ENCODE results near the gene STRN4. TPM values are rescaled to one million over a fixed set of nuclear protein-coding genes. Genes with fewer than 3 reads are reported as not detected.

The STRN4 gene
- total and polyA plus RNA-seq, 4 donors = 9.5 to 29.9 (median 24.8) TPM

- H3K27ac ChIP-seq (ENCODE audit: low read depth in 1 of 2, low read length in 2 of 2) = no peak overlapping the region
- no peak for DNase-seq (ENCODE audit: low spot score)
- no peak overlapping the region for H3K4me3 ChIP-seq (ENCODE audit: low read depth in 1 of 3, low read length in 3 of 3)
- H3K9ac ChIP-seq (ENCODE audit: low read depth in 1 of 2, low read length in 2 of 2) = no peak overlapping the region
- peaks cover 0 to 37% (median 21%) of the 10 kb centered on the region in 4 donors for H3K4me1 ChIP-seq (ENCODE audit: control insufficient read depth in 4 of 4, insufficient read depth in 4 of 4, low read length in 3 of 4)
- no peaks in the 10 kb centered on the region for H3K9me3 ChIP-seq (ENCODE audit: control insufficient read depth in 4 of 4, low read length in 3 of 4)
- H3K36me3 ChIP-seq (ENCODE audit: control insufficient read depth in 4 of 4, insufficient read depth in 3 of 4, low read depth in 1 of 4, low read length in 3 of 4) = peaks cover 2 to 17% (median 15%) of the 10 kb centered on the region in 4 donors
- no peaks in the 10 kb centered on the region for H3K27me3 ChIP-seq (ENCODE audit: control insufficient read depth in 4 of 4, insufficient read depth in 4 of 4, low read length in 3 of 4)
- no peak for TF ChIP-seq CTCF (IDR thresholded peaks at IDR 0.05; ENCODE audit: low read depth, low read length, missing input control)
- TF ChIP-seq RAD21 (IDR thresholded peaks at IDR 0.05) = no peak
- no peak for TF ChIP-seq NR2F2 (IDR thresholded peaks at IDR 0.05)
- no peak for TF ChIP-seq REST (IDR thresholded peaks at IDR 0.05)
- no peak for TF ChIP-seq SP1 (IDR thresholded peaks at IDR 0.05)
- TF ChIP-seq HNF4G (IDR thresholded peaks at IDR 0.05) = no peak
- TF ChIP-seq MAX (IDR thresholded peaks at IDR 0.05) = no peak
- no peak for TF ChIP-seq HNF4A (conservative IDR thresholded peaks at IDR 0.05)
- WGBS = 48% methylated on average over 7 of the region's 7 CpGs
Observed at GRCh38 chr19:46737298-46737654, 9.0 kb downstream of the STRN4 start.

GRCh38 chr19:46736531-46737297 lies 9.5 kb downstream of the STRN4 start:
- 72% methylated on average over 22 of the region's 22 CpGs for WGBS
- Histone ChIP-seq H3K4me3 (ENCODE audit: low read depth in 1 of 3, low read length in 3 of 3) (no peak overlapping the region), H3K9ac (ENCODE audit: low read depth in 1 of 2, low read length in 2 of 2) (no peak overlapping the region), H3K4me1 (ENCODE audit: control insufficient read depth in 4 of 4, insufficient read depth in 4 of 4, low read length in 3 of 4) (peaks cover 0 to 34% (median 22%) of the 10 kb centered on the region in 4 donors), H3K9me3 (ENCODE audit: control insufficient read depth in 4 of 4, low read length in 3 of 4) (no peaks in the 10 kb centered on the region), H3K27ac (ENCODE audit: low read depth in 1 of 2, low read length in 2 of 2) (no peak overlapping the region), H3K27me3 (ENCODE audit: control insufficient read depth in 4 of 4, insufficient read depth in 4 of 4, low read length in 3 of 4) (no peaks in the 10 kb centered on the region), H3K36me3 (ENCODE audit: control insufficient read depth in 4 of 4, insufficient read depth in 3 of 4, low read depth in 1 of 4, low read length in 3 of 4) (peaks cover 2 to 19% (median 16%) of the 10 kb centered on the region in 4 donors)
- peak; percentile 78 for DNase-seq (ENCODE audit: low spot score)
- TF ChIP-seq RAD21 (IDR thresholded peaks at IDR 0.05) (no peak), RXRA (IDR thresholded peaks at IDR 0.05) (peak in 1 of 2 donors; percentile 28), CTCF (IDR thresholded peaks at IDR 0.05; ENCODE audit: low read depth, low read length, missing input control) (no peak), SP1 (IDR thresholded peaks at IDR 0.05) (no peak)

Data from liver (tissue), 9 donors.